ENCODE data around the gene APOB. TPM values are rescaled to one million over a fixed set of nuclear protein-coding genes. Genes with fewer than 3 reads are reported as not detected.

APOB gene
- total and polyA plus RNA-seq, 2 experiments from 2014 or later, result not detected

DNA sequence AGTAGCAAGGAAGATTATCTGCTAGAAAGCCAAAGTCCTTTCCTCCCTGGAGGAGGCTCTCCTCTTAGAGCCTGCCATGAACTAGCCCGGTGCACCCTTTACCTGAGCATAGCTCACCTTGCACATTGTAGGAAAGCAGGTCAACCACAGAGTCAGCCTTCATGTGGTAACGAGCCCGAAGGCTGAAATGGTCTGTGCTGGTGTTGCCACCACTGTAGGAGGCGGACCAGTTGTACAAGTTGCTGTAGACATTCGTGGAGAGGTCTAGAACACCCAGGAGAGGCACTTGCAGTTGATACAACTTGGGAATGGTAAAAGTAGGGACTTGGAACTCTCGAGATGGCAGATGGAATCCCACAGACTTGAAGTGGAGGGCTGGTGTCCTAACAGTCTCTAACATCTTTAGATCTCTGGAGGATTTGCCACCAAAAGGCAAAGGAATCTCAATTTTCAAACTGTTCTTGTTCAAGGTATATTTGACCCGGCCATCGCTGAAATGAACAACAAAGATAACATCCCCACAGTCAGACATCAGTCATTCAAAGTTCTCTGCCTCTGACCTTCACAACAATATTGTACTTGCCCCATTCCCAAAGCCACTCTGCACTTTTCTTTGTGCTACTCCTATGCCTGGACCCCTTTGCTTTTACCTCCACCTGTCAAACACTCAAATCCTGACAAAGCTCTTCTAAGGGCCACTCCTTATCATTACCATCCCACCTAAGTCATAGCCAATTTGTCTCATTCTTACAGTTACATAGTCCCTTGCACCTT lies 30.6 kb downstream of the APOB start:
- in situ Hi-C loops (cut with MboI), result no loop called here
- H4K20me1 ChIP-seq (ENCODE audit: insufficient read depth), result no peaks in the 10 kb centered on the region
- H3K4me2 ChIP-seq (ENCODE audit: unreplicated experiment), result no peak overlapping the region
- H3K27ac ChIP-seq, result no peak overlapping the region
- no peaks in the 10 kb centered on the region for H3K79me2 ChIP-seq (ENCODE audit: insufficient read depth)
- no peak for TF ChIP-seq EZH2 (IDR thresholded peaks at IDR 0.05; ENCODE audit: insufficient read depth, poor library complexity, severe bottlenecking)
- no peak for TF ChIP-seq EZH2phosphoT487 (IDR thresholded peaks at IDR 0.05; ENCODE audit: insufficient read depth, low read depth)
- H2AFZ ChIP-seq, result no peak overlapping the region
- no peaks in the 10 kb centered on the region for H3K27me3 ChIP-seq (replicated peaks; ENCODE audit: insufficient read depth)
- no peak overlapping the region for H3K9ac ChIP-seq
- WGBS, 2 experiments (ENCODE audit: low coverage in 1 of 2, low lambda C conversion rate in 2 of 2, missing lambda C conversion rate in 2 of 2), result 19 to 25% methylated on average over 8 of the region's 8 CpGs
- H3K9me2 ChIP-seq (ENCODE audit: insufficient read depth), result no peaks in the 10 kb centered on the region
- H3F3A ChIP-seq (ENCODE audit: insufficient read depth), result no peaks in the 10 kb centered on the region
- H3K4me3 ChIP-seq, result no peak overlapping the region
- DNase-seq, result no peak
- no peaks in the 10 kb centered on the region for H3K4me1 ChIP-seq (ENCODE audit: insufficient read depth)
- no peaks in the 10 kb centered on the region for H3K36me3 ChIP-seq (ENCODE audit: low read depth)
- no peaks in the 10 kb centered on the region for H3K9me3 ChIP-seq (ENCODE audit: low read depth)

DNA sequence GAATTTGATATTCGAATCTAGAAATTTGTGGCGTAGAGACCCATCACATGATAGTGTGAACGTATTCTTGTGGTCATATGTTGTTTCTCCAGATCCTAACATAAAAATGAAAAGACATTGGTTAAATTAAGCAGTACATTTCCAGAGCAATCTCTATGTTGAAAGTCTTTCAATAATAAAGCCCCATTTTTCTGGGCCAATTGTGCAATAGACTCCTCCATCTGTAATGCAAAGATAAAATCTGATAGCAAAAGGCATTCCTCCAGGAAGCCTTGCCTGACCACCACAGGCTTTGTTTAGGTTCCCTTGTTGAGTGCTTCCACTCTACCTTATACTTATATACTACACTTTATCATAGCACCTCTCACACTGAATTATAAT lies 31.3 kb downstream of the APOB start:
- H3K27me3 ChIP-seq (replicated peaks; ENCODE audit: insufficient read depth), result no peaks in the 10 kb centered on the region
- no peak overlapping the region for H2AFZ ChIP-seq
- no peak overlapping the region for H3K27ac ChIP-seq
- H3K79me2 ChIP-seq (ENCODE audit: insufficient read depth), result no peaks in the 10 kb centered on the region
- TF ChIP-seq EZH2 (IDR thresholded peaks at IDR 0.05; ENCODE audit: insufficient read depth, poor library complexity, severe bottlenecking) (no peak), EZH2phosphoT487 (IDR thresholded peaks at IDR 0.05; ENCODE audit: insufficient read depth, low read depth) (no peak)
- H3K4me1 ChIP-seq (ENCODE audit: insufficient read depth), result no peaks in the 10 kb centered on the region
- H3K9ac ChIP-seq, result no peak overlapping the region
- H3K4me2 ChIP-seq (ENCODE audit: unreplicated experiment), result no peak overlapping the region
- in situ Hi-C loops (cut with MboI), result no loop called here
- H3K9me2 ChIP-seq (ENCODE audit: insufficient read depth), result no peaks in the 10 kb centered on the region
- no peaks in the 10 kb centered on the region for H4K20me1 ChIP-seq (ENCODE audit: insufficient read depth)
- no peak for DNase-seq
- H3F3A ChIP-seq (ENCODE audit: insufficient read depth), result no peaks in the 10 kb centered on the region
- no peaks in the 10 kb centered on the region for H3K36me3 ChIP-seq (ENCODE audit: low read depth)
- no peaks in the 10 kb centered on the region for H3K9me3 ChIP-seq (ENCODE audit: low read depth)
- WGBS, 2 experiments (ENCODE audit: low coverage in 1 of 2, low lambda C conversion rate in 2 of 2, missing lambda C conversion rate in 2 of 2), result 48 to 58% methylated on average over 3 of the region's 3 CpGs
- no peak overlapping the region for H3K4me3 ChIP-seq

DNA sequence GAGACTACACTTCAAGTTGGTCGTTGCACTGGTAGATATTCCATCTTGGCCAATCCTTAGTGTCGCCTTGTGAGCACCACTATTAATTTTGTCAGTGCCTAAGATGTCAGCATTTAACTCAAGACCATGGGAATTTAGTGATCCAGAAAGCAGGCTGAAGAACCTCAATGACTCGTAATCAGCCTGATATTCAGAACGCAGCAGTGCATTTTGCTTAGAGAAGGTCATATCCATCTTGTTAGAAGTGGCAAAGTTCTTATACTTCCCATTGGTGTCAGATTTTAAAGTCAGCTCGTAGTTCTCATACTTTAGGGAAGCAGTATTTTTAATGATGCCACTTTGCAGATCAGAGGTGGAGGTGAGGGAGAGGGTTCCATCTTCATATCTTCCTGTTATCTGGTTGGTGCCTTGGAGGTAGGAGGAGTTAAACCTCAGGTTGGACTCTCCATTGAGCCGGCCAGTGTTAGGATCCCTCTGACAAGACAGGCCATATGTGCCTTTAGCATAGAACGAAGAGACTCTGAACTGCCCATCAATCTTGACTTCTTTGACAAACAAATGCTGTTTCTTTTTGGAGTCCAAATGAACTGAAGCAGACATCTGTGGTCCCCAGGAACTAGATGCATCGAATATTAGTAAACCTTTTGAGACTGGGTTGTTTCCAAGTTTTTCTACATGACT lies 31.9 kb downstream of the APOB start:
- Histone ChIP-seq H3K79me2 (ENCODE audit: insufficient read depth) (no peaks in the 10 kb centered on the region), H3K9me2 (ENCODE audit: insufficient read depth) (no peaks in the 10 kb centered on the region), H3K9ac (no peak overlapping the region), H4K20me1 (ENCODE audit: insufficient read depth) (no peaks in the 10 kb centered on the region), H3F3A (ENCODE audit: insufficient read depth) (no peaks in the 10 kb centered on the region), H3K36me3 (ENCODE audit: low read depth) (no peaks in the 10 kb centered on the region), H3K27ac (no peak overlapping the region), H3K4me2 (ENCODE audit: unreplicated experiment) (no peak overlapping the region), H3K9me3 (ENCODE audit: low read depth) (no peaks in the 10 kb centered on the region), H2AFZ (no peak overlapping the region), H3K4me3 (no peak overlapping the region), H3K27me3 (replicated peaks; ENCODE audit: insufficient read depth) (no peaks in the 10 kb centered on the region), H3K4me1 (ENCODE audit: insufficient read depth) (no peaks in the 10 kb centered on the region)
- 25 to 28% methylated on average over 8 of the region's 8 CpGs for WGBS, 2 experiments (ENCODE audit: low coverage in 1 of 2, low lambda C conversion rate in 2 of 2, missing lambda C conversion rate in 2 of 2)
- no peak for DNase-seq
- in situ Hi-C loops (cut with MboI), result no loop called here
- no peak for TF ChIP-seq EZH2 (IDR thresholded peaks at IDR 0.05; ENCODE audit: insufficient read depth, poor library complexity, severe bottlenecking)
- TF ChIP-seq EZH2phosphoT487 (IDR thresholded peaks at IDR 0.05; ENCODE audit: insufficient read depth, low read depth), result no peak

- H3K9me2 ChIP-seq (ENCODE audit: insufficient read depth), result no peaks in the 10 kb centered on the region
- H3K9me3 ChIP-seq (ENCODE audit: low read depth), result no peaks in the 10 kb centered on the region
- no peak overlapping the region for H3K4me3 ChIP-seq
- in situ Hi-C loops (cut with MboI), result no loop called here
- no peaks in the 10 kb centered on the region for H3K4me1 ChIP-seq (ENCODE audit: insufficient read depth)
- no peaks in the 10 kb centered on the region for H3K79me2 ChIP-seq (ENCODE audit: insufficient read depth)
- H3K36me3 ChIP-seq (ENCODE audit: low read depth), result no peaks in the 10 kb centered on the region
- H3K27ac ChIP-seq, result no peak overlapping the region
- no peak overlapping the region for H3K4me2 ChIP-seq (ENCODE audit: unreplicated experiment)
- DNase-seq, result no peak
- no peaks in the 10 kb centered on the region for H4K20me1 ChIP-seq (ENCODE audit: insufficient read depth)
- H3F3A ChIP-seq (ENCODE audit: insufficient read depth), result no peaks in the 10 kb centered on the region
- H2AFZ ChIP-seq, result no peak overlapping the region
- 27 to 28% methylated on average over 3 of the region's 3 CpGs for WGBS, 2 experiments (ENCODE audit: low coverage in 1 of 2, low lambda C conversion rate in 2 of 2, missing lambda C conversion rate in 2 of 2)
- no peak overlapping the region for H3K9ac ChIP-seq
- TF ChIP-seq EZH2 (IDR thresholded peaks at IDR 0.05; ENCODE audit: insufficient read depth, poor library complexity, severe bottlenecking) (no peak), EZH2phosphoT487 (IDR thresholded peaks at IDR 0.05; ENCODE audit: insufficient read depth, low read depth) (no peak)
- H3K27me3 ChIP-seq (replicated peaks; ENCODE audit: insufficient read depth), result no peaks in the 10 kb centered on the region
These were observed 32.4 kb downstream of the APOB start for GRCh38 chr2:21011453-21011852.
